ENCODE measurements around the gene NFIB. TPM values are rescaled to one million over a fixed set of nuclear protein-coding genes. Genes with fewer than 3 reads are reported as not detected.

The NFIB gene
- total RNA-seq, 1 donor from 2014 or later = 99.4 TPM

DNA sequence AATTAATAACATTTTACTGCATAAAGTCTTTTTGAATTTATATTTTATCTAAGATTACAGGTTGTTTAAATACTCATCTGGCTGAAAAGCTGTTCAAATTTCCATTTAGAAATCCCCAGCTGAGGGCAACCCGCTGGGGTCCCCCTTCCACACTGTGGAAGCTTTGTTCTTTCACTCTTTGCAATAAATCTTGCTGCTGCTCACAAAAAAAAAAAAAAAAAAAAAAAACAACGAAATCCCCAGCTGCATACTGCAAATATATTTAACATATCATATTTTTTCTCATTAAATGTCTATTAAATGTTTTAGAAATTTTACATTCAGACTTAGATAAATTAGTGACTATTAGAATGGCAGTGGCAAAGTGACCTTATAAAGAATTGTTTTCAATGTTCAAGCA lies 172.2 kb downstream of the NFIB start:
- no peak overlapping the region for H3K4me3 ChIP-seq
- no peaks in the 10 kb centered on the region for H3K36me3 ChIP-seq
- H3K27me3 ChIP-seq = no peaks in the 10 kb centered on the region
- TF ChIP-seq, protein P1, sequence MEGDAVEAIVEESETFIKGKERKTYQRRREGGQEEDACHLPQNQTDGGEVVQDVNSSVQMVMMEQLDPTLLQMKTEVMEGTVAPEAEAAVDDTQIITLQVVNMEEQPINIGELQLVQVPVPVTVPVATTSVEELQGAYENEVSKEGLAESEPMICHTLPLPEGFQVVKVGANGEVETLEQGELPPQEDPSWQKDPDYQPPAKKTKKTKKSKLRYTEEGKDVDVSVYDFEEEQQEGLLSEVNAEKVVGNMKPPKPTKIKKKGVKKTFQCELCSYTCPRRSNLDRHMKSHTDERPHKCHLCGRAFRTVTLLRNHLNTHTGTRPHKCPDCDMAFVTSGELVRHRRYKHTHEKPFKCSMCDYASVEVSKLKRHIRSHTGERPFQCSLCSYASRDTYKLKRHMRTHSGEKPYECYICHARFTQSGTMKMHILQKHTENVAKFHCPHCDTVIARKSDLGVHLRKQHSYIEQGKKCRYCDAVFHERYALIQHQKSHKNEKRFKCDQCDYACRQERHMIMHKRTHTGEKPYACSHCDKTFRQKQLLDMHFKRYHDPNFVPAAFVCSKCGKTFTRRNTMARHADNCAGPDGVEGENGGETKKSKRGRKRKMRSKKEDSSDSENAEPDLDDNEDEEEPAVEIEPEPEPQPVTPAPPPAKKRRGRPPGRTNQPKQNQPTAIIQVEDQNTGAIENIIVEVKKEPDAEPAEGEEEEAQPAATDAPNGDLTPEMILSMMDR (IDR thresholded peaks at IDR 0.05) = no peak
- no peaks in the 10 kb centered on the region for H3K4me1 ChIP-seq
- intact Hi-C loops (cut with DNase I) = no loop called here
- DNase-seq (no peak), ATAC-seq (no peak)
- H3K27ac ChIP-seq = no peak overlapping the region
- no peaks in the 10 kb centered on the region for H3K9me3 ChIP-seq

DNA sequence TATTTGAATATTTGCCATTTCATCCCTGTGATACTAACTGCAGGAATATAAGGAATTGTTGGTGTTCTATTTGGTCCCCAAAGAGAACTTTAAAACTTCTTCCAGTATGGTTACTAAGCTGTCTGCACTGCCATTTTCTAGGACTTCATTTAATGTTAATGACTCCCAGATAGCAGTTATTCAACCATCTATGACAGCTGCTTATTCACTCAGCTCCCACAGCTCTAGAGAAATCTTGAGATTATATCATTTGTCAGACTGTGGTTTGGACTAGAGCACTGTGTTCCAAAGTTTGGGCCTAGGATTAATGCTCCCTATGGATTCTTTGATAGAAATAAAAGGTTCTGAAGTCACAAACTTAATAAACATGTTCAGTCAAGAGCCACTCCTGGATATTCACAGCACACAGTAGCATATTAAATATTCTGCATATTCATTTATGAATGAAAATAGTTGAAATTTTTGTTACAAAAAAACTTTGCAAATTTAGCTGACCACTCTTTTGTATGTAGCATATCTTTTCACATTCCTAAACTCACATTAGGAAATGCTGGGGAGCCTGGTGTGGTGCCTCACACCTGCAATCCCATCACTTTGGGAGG lies 173.7 kb downstream of the NFIB start:
- Histone ChIP-seq H3K9me3 (no peaks in the 10 kb centered on the region), H3K27ac (no peak overlapping the region), H3K27me3 (no peaks in the 10 kb centered on the region), H3K4me1 (no peaks in the 10 kb centered on the region), H3K36me3 (no peaks in the 10 kb centered on the region), H3K4me3 (no peak overlapping the region)
- DNase-seq = no peak
- intact Hi-C loops (cut with DNase I) = no loop called here
- no peak for ATAC-seq
- TF ChIP-seq, protein P1 (IDR thresholded peaks at IDR 0.05) = no peak

DNA sequence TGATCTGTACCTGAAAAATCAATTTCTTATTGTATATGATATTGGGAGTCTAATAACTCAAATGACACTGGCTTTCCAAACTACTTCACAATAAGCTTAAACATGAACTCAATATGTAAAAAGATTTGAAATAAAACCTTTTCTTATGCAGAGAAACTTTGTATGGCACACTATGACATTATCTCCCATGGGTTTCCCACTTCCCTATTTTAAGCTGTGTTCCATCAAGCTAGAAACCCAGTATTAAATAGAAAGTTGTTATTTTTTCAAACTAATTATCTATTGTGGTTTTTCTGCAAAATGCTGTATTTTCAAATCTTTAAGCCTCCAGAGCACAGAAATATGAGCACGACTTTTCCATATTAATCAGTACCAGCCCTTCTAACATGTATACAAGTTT lies 174.7 kb downstream of the NFIB start:
- ATAC-seq (no peak), DNase-seq (no peak)
- Histone ChIP-seq H3K36me3 (no peaks in the 10 kb centered on the region), H3K27ac (no peak overlapping the region), H3K4me1 (no peaks in the 10 kb centered on the region), H3K9me3 (no peaks in the 10 kb centered on the region), H3K4me3 (no peak overlapping the region), H3K27me3 (no peaks in the 10 kb centered on the region)
- intact Hi-C loops (cut with DNase I) = loop anchor here (10.0 kb wide), 1 partner anchor 66 kb away; no protein-coding TSS in a partner anchor
- TF ChIP-seq, protein P1 (IDR thresholded peaks at IDR 0.05) = no peak

GRCh38 chr9:14136646-14137370 lies 177.1 kb downstream of the NFIB start:
- H3K27ac ChIP-seq = no peak overlapping the region
- intact Hi-C loops (cut with DNase I) = loop anchor here (10.0 kb wide), 1 partner anchor 68 kb away; no protein-coding TSS in a partner anchor
- no peaks in the 10 kb centered on the region for H3K9me3 ChIP-seq
- no peaks in the 10 kb centered on the region for H3K4me1 ChIP-seq
- no peaks in the 10 kb centered on the region for H3K27me3 ChIP-seq
- TF ChIP-seq, protein P1 (IDR thresholded peaks at IDR 0.05) = no peak
- no peak for ATAC-seq
- H3K36me3 ChIP-seq = no peaks in the 10 kb centered on the region
- no peak overlapping the region for H3K4me3 ChIP-seq
- DNase-seq = no peak

GRCh38 chr9:14136047-14136635 lies 177.8 kb downstream of the NFIB start:
- TF ChIP-seq, protein P1 (IDR thresholded peaks at IDR 0.05) = no peak
- Histone ChIP-seq H3K4me3 (no peak overlapping the region), H3K36me3 (no peaks in the 10 kb centered on the region), H3K9me3 (no peaks in the 10 kb centered on the region), H3K4me1 (no peaks in the 10 kb centered on the region), H3K27ac (no peak overlapping the region), H3K27me3 (no peaks in the 10 kb centered on the region)
- no peak for ATAC-seq
- intact Hi-C loops (cut with DNase I) = loop anchor here (10.0 kb wide), 1 partner anchor 69 kb away; no protein-coding TSS in a partner anchor
- DNase-seq = no peak
